ENCODE data around the gene CNPY1.

GRCh38 chr7:155574556-155575290 lies 28.4 kb upstream of the CNPY1 start:
- TF ChIP-seq, protein P1, sequence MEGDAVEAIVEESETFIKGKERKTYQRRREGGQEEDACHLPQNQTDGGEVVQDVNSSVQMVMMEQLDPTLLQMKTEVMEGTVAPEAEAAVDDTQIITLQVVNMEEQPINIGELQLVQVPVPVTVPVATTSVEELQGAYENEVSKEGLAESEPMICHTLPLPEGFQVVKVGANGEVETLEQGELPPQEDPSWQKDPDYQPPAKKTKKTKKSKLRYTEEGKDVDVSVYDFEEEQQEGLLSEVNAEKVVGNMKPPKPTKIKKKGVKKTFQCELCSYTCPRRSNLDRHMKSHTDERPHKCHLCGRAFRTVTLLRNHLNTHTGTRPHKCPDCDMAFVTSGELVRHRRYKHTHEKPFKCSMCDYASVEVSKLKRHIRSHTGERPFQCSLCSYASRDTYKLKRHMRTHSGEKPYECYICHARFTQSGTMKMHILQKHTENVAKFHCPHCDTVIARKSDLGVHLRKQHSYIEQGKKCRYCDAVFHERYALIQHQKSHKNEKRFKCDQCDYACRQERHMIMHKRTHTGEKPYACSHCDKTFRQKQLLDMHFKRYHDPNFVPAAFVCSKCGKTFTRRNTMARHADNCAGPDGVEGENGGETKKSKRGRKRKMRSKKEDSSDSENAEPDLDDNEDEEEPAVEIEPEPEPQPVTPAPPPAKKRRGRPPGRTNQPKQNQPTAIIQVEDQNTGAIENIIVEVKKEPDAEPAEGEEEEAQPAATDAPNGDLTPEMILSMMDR (conservative IDR thresholded peaks at IDR 0.05), result no peak
- TF ChIP-seq EZH2 (IDR thresholded peaks at IDR 0.05; ENCODE audit: low read depth), result no peak
